ENCODE data around the gene GSE1.

Gene GSE1

DNA sequence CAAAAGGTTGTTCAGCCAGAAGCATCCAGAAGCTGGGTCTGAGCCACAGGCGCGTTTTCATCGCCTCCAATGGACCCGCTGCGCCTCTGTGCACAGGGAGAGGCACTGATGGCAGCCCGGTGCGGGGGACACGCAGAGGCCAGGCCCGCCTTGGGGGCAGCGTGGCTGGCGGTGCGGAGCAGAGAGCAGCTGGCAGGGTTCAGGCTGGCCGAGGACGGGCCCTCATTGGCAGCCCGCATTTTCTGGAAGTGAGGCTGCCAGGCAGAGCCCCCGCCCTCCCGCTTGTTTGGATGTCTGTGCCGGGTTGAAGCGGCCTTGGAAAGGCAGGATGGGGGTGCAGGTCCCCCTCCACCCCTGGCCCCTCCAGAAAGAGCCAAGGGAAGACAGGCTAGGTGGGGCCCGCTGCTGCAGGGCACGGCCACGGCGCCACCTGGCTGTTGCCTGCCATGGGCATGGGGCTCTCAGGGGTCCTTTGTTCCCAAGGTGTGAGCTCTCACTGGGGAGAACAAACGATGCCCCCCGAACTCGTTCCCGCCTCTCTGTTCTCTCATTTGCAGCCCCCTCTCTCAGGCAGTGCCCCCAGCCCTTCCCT, 18.8 kb downstream of the GSE1 start:
- no peak for DNase-seq (ENCODE audit: low read depth in 2 of 2, low spot score in 1 of 2)

DNA sequence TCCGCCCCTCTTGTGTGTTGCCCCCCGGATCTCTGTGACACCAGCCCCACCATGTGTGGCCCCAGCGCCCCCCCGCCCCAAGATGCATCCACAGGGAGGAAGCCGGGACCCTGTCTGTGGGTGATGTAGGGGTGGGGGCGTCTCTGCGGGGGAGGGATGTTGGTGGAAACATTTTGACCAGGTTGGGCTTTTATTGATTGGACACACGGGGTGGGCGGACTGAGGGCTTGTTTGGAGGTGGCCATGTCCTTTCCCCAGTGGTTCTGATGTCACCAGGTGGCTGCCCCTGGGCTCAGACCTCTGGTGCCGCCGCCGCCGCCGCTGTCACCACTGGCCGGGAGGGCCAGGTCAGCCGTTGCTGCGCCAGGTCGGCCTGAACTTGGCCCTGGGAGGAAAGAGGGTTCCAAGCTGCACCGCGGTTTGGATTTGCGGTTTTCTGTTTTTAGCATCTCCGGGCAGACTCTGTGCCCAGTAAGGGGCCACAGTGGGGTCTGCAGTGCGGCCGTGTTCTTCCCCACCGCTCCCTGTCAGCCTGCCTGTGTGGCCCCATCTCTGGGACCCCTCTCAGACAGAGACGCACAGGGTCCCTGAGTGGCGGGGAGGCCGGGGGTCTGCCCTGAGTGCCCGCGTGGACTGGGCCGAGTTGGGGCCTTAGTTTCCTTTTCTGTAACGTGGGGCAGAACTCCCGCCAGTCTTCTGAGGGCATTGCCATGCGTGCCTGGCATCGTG, 19.8 kb downstream of the GSE1 start:
- no peak for DNase-seq (ENCODE audit: low read depth in 2 of 2, low spot score in 1 of 2)

DNA sequence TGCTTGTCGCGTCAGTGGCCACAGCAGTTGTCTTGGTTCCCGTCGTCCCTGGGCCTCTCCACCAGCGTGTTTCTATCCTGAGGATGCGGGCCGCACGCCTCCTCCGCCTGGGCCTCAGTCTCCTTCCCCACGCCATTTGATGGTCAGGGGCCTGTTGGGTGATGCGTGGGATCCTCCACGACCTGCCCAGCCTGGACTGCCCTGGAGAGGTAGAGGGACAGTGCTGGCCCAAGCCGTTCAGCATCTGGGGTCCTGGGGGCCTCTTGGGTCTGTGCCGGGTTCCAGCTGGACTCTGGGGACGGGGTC, 20.3 kb downstream of the GSE1 start:
- no peak for DNase-seq (ENCODE audit: low read depth in 2 of 2, low spot score in 1 of 2)

DNA sequence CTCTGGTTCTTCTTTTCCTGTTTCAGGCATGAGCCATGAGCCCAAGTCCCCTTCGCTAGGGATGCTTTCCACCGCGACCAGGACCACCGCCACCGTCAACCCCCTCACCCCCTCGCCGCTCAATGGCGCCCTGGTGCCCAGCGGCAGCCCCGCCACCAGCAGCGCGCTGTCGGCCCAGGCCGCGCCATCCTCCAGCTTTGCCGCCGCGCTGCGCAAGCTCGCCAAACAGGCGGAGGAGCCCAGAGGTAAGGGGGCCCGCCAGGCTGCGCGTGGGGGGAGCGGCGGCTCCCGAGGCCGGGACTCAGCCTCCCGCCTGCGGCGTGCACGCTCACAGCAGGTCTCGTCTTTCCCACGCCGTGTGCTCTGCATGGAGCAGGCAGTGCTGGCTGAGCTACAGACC, 20.8 kb downstream of the GSE1 start:
- no peak for DNase-seq (ENCODE audit: low read depth in 2 of 2, low spot score in 1 of 2)

DNA sequence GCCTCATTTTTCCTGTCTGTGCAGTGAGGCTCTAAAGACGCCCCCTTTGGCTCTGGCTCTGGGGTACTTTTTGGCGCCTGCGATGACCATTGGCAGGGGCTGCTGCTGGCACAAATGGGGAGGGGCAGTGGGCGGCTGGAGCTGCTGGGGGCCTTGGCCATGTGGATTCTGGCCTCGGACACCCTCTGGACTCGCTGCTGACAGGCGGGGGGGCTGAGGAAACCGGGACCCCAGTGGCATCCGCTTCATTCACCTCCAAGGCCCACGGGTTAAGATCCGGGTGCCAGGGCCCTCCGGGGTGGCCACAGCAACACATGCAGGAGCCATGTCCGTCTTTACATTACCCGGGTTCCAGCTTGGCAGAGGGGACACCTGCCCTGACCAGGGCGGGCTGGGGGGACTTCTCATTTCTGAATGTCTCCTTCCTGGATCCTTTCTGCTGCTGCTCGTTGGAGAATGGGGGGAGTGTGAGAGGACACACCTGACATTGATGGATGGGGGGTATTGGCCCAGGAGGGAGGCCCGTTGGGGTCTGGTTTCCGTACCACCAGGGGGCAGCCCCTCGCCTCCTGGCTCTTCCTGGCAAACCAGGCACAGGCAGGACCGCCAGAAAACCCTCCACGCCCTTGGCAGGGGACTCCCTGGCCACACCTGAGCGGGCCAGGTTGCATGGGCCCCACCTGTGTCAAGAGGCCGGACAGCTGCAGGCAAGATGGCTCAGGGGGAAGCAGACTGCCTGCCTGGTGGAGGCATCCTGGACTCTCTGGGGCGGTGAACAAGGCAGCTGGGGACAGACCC, 21.8 kb downstream of the GSE1 start:
- DNase-seq (ENCODE audit: low read depth in 2 of 2, low spot score in 1 of 2) = no peak

- DNase-seq (ENCODE audit: low read depth in 2 of 2, low spot score in 1 of 2) = no peak
Measured at GRCh38 chr16:85635545-85636140, 22.5 kb downstream of the GSE1 start.

- no peak for DNase-seq (ENCODE audit: low read depth in 2 of 2, low spot score in 1 of 2)
Measured at GRCh38 chr16:85636234-85636812, 23.2 kb downstream of the GSE1 start.

GRCh38 chr16:85637061-85637807, 24.1 kb downstream of the GSE1 start:
- no peak for DNase-seq (ENCODE audit: low read depth in 2 of 2, low spot score in 1 of 2)

GRCh38 chr16:85637808-85638647, 24.9 kb downstream of the GSE1 start:
- no peak for DNase-seq (ENCODE audit: low read depth in 2 of 2, low spot score in 1 of 2)

DNA sequence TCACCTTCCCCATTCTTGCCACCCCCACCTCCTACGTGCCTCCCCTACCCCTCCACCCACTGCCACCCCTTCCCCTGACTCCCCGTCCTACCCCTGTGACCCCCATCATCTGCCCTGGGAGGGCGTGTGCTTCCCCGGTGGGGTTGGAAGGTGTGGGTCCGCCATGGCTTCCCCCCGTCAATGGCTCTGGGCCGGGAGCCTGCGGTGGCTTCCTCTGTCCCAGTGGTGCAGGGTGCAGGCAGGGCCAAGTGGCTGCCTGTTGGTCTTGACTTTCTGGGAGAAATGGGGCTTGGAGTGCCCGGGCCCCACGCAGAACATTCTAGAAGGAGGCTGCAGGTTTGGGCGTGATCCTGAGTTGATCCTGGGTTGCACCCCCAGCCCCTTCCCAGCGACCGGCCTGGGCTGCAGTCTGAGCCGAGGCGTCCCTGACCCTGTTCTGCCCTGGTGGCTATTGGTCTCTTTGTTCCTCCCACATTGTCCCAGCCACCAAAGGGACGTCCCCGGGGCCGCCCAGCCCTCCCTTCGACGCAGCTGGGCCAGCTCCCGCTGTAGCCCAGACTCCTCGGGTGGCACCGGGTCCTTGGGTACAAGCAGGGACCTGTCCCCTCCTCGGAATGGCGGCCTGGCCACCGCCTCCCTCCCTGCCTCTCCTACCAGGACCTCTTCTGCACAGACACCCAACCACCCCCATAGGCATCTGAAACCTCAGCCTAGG, 25.7 kb downstream of the GSE1 start:
- DNase-seq (ENCODE audit: low read depth in 2 of 2, low spot score in 1 of 2) = no peak

DNA sequence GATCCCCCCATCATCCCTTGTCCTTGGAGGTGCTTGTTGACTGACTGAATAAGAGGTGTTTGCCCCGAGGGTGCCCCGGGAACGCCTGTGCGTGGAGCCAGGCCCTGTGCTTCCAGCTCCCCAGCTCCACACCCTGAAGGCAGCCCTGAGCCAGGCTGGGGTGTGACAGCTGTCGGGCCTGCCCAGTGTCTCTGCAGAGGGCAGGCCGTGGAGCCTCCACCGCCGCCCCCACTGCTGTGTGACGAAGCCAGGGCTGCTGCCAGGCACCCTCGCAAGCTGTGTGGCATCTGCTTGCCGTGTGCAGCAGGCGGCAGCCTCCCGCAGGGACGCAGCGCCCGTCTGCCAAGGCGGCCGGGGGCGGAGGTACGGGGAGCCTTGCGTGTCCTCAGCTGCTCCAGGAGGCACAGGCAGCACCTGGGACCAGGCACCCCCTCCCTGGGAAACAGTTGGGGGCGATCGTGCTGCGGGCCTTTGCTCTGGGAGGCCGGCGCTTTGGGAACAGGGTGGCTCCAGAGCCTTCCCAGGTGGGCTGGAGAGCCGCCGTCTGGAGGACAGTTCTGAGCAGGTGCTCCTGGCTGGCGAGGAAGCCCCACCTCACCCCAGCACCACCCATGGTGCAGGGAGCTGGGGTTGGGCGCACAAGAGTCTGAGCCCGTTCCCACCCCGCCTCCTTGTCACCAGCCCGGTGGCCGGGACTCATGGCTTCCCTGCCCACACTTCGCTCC, 26.6 kb downstream of the GSE1 start:
- no peak for DNase-seq (ENCODE audit: low read depth in 2 of 2, low spot score in 1 of 2)

DNA sequence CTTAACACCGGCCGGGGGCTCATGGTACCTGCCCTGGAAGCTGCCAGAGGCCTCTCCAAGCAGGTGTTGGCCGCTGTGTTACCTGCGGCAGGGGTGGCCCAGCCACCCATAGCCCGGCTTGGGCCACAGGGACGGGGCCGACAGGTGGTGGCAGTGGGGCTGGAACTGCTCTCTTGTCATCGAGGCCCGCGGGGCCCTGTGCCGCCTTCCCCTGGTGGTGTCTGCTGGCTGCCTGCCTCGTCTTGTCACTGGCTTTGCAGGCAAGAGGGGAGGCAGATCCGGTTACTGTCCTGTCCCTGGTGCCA, 27.1 kb downstream of the GSE1 start:
- no peak for DNase-seq (ENCODE audit: low read depth in 2 of 2, low spot score in 1 of 2)

- no peak for DNase-seq (ENCODE audit: low read depth in 2 of 2, low spot score in 1 of 2)
Measured at GRCh38 chr16:85640585-85640984, 27.5 kb downstream of the GSE1 start.

GRCh38 chr16:85641305-85641704, 28.2 kb downstream of the GSE1 start:
- DNase-seq (ENCODE audit: low read depth in 2 of 2, low spot score in 1 of 2) = no peak

- DNase-seq (ENCODE audit: low read depth in 2 of 2, low spot score in 1 of 2) = no peak
Measured at GRCh38 chr16:85641776-85642176, 28.7 kb downstream of the GSE1 start.

- no peak for DNase-seq (ENCODE audit: low read depth in 2 of 2, low spot score in 1 of 2)
Measured at GRCh38 chr16:85642762-85643358, 29.7 kb downstream of the GSE1 start.

- DNase-seq (ENCODE audit: low read depth in 2 of 2, low spot score in 1 of 2) = no peak
Measured at GRCh38 chr16:85643631-85644030, 30.5 kb downstream of the GSE1 start.

DNA sequence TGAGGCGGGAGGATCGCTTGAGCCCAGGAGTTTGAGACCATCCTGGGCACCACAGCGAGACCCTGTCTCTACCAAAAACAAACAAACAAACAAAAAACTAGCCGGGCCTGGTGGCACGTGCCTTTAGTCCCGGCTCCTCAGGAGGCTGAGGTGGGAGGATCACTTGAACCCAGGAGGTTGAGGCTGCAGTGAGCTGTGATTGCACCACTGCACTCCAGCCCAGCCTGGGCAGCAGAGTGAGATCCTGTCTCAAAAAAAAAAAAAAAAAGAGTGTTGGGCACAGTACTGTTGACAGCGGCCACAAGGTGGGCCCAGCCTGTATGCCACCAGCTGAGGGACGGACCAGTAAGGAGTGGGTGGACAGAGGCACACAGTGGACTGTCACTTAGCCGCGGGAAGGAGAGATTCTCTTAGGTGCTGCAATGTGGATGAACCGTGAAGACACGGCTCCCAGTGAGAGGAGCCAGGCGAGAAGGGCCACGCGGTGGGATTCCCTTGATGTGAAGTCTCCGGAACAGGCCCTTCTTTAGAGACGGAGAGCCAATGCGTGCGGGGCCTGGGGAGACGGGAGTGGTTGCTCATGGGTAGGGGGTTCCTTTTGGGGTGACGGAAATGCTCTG, 31.1 kb downstream of the GSE1 start:
- DNase-seq (ENCODE audit: low read depth in 2 of 2, low spot score in 1 of 2) = no peak

All from stimulated activated CD8-positive, alpha-beta memory T cell treated with anti-CD3 and anti-CD28 coated beads, Interleukin-4, amount 100 ng/mL, for 4 hours (primary cell).